Measurements from ENCODE around the gene FRAT1. TPM values are rescaled to one million over a fixed set of nuclear protein-coding genes. Genes with fewer than 3 reads are reported as not detected.

FRAT1 gene
- polyA plus RNA-seq, 3 donors = 17.0 to 34.4 (median 31.2) TPM

GRCh38 chr10:97328646-97329453 lies 9.8 kb downstream of the FRAT1 start:
- peaks cover 93% of the 10 kb centered on the region for H3K79me2 ChIP-seq (ENCODE audit: insufficient read depth, low read length)
- H3K4me3 Mint-ChIP-seq = peak overlapping the region in 1 of 2 donors; percentile 61
- peaks cover 51 to 60% of the 10 kb centered on the region in 2 donors for H3K4me1 ChIP-seq (ENCODE audit: control insufficient read depth in 1 of 2, insufficient read depth in 2 of 2, low read length in 2 of 2)
- no peak overlapping the region for H2AFZ ChIP-seq (ENCODE audit: insufficient read depth, low read depth, low read length, poor library complexity, severe bottlenecking)
- peak overlapping the region; percentile 82 for H3K4me2 ChIP-seq (replicated peaks; ENCODE audit: extremely low read depth, low read length, poor library complexity, severe bottlenecking)
- TF ChIP-seq, protein P1, sequence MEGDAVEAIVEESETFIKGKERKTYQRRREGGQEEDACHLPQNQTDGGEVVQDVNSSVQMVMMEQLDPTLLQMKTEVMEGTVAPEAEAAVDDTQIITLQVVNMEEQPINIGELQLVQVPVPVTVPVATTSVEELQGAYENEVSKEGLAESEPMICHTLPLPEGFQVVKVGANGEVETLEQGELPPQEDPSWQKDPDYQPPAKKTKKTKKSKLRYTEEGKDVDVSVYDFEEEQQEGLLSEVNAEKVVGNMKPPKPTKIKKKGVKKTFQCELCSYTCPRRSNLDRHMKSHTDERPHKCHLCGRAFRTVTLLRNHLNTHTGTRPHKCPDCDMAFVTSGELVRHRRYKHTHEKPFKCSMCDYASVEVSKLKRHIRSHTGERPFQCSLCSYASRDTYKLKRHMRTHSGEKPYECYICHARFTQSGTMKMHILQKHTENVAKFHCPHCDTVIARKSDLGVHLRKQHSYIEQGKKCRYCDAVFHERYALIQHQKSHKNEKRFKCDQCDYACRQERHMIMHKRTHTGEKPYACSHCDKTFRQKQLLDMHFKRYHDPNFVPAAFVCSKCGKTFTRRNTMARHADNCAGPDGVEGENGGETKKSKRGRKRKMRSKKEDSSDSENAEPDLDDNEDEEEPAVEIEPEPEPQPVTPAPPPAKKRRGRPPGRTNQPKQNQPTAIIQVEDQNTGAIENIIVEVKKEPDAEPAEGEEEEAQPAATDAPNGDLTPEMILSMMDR (IDR thresholded peaks at IDR 0.05) = no peak
- peak overlapping the region; percentile 46 to 87 (median 86) for H3K27ac Mint-ChIP-seq
- H3K36me3 ChIP-seq (replicated peaks in 1 of 2; ENCODE audit: control insufficient read depth in 1 of 2, insufficient read depth in 2 of 2, low read length in 2 of 2) = peaks cover 17 to 65% of the 10 kb centered on the region in 2 donors
- H3K27ac ChIP-seq (ENCODE audit: low read depth in 1 of 2, low read length in 2 of 2) = peak overlapping the region in 1 of 2 donors; percentile 71
- no peaks in the 10 kb centered on the region for H3K9me3 ChIP-seq (replicated peaks in 1 of 2; ENCODE audit: control insufficient read depth in 1 of 2, insufficient read depth in 1 of 2, low read length in 2 of 2)
- H3K9ac ChIP-seq (ENCODE audit: insufficient read depth, low read length, poor library complexity, severe bottlenecking) = no peak overlapping the region
- no CpG with 5 or more reads among the region's 3 CpGs for WGBS (ENCODE audit: insufficient coverage)
- H3K27me3 ChIP-seq (ENCODE audit: control insufficient read depth in 2 of 2, insufficient read depth in 2 of 2, low read length in 2 of 2) = no peaks in the 10 kb centered on the region
- intact Hi-C loops (cut with micrococcal nuclease) = no loop called here
- DNase-seq = no peak
- H3K36me3 Mint-ChIP-seq = peaks cover 63 to 80% of the 10 kb centered on the region in 2 donors
- peaks cover 0 to 3% (median 0%) of the 10 kb centered on the region in 3 donors for H3K27me3 Mint-ChIP-seq (ENCODE audit: low read depth in 3 of 3)
- peaks cover 0 to 7% (median 2%) of the 10 kb centered on the region in 7 donors for H3K9me3 Mint-ChIP-seq
- peak overlapping the region in 1 of 3 experiments; percentile 99 for H3K4me3 ChIP-seq (replicated peaks in 1 of 3; ENCODE audit: low read depth in 2 of 3, low read length in 3 of 3)
- H4K20me1 ChIP-seq (ENCODE audit: insufficient read depth, low read length) = peaks cover 100% of the 10 kb centered on the region
- peaks cover 77% of the 10 kb centered on the region for H3K4me1 Mint-ChIP-seq

DNA sequence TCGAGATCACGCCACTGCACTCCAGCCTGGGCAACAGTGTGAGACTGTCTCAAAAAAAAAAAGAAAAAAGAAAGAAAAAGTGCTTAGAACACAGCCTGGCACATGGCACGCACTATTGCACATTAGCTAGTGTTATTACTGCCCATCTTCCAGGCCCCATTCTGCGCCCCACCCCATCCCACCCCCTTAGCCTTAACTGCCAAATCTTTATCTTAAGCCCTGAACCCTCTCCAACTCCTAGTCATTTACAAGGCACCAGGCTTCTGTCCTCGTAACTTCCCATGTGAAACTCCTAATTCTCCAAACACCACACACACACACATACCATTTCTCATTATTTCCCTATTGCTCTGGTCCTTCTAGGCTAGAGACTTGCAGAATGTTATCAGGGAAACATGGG lies 10.7 kb downstream of the FRAT1 start:
- DNase-seq = no peak
- H3K36me3 Mint-ChIP-seq = peaks cover 63 to 80% of the 10 kb centered on the region in 2 donors
- 54% methylated on average over 3 of the region's 5 CpGs for WGBS (ENCODE audit: insufficient coverage)
- Histone ChIP-seq H3K36me3 (replicated peaks in 1 of 2; ENCODE audit: control insufficient read depth in 1 of 2, insufficient read depth in 2 of 2, low read length in 2 of 2) (peaks cover 17 to 65% of the 10 kb centered on the region in 2 donors), H3K9ac (ENCODE audit: insufficient read depth, low read length, poor library complexity, severe bottlenecking) (peak overlapping the region; percentile 87), H3K27me3 (ENCODE audit: control insufficient read depth in 2 of 2, insufficient read depth in 2 of 2, low read length in 2 of 2) (no peaks in the 10 kb centered on the region), H2AFZ (ENCODE audit: insufficient read depth, low read depth, low read length, poor library complexity, severe bottlenecking) (no peak overlapping the region), H3K9me3 (replicated peaks in 1 of 2; ENCODE audit: control insufficient read depth in 1 of 2, insufficient read depth in 1 of 2, low read length in 2 of 2) (no peaks in the 10 kb centered on the region), H3K4me3 (replicated peaks in 1 of 3; ENCODE audit: low read depth in 2 of 3, low read length in 3 of 3) (peak overlapping the region in 2 of 3 experiments; percentile 90 to 99), H4K20me1 (ENCODE audit: insufficient read depth, low read length) (peaks cover 92% of the 10 kb centered on the region), H3K4me2 (replicated peaks; ENCODE audit: extremely low read depth, low read length, poor library complexity, severe bottlenecking) (peak overlapping the region; percentile 82), H3K27ac (ENCODE audit: low read depth in 1 of 2, low read length in 2 of 2) (peak overlapping the region in 1 of 2 donors; percentile 71), H3K4me1 (ENCODE audit: control insufficient read depth in 1 of 2, insufficient read depth in 2 of 2, low read length in 2 of 2) (peaks cover 51 to 60% of the 10 kb centered on the region in 2 donors), H3K79me2 (ENCODE audit: insufficient read depth, low read length) (peaks cover 94% of the 10 kb centered on the region)
- TF ChIP-seq, protein P1 (IDR thresholded peaks at IDR 0.05) = no peak
- peaks cover 76% of the 10 kb centered on the region for H3K4me1 Mint-ChIP-seq
- H3K9me3 Mint-ChIP-seq = peaks cover 0 to 6% (median 2%) of the 10 kb centered on the region in 7 donors
- peaks cover 0 to 3% (median 0%) of the 10 kb centered on the region in 3 donors for H3K27me3 Mint-ChIP-seq (ENCODE audit: low read depth in 3 of 3)
- peak overlapping the region; percentile 57 to 90 (median 74) for H3K27ac Mint-ChIP-seq
- intact Hi-C loops (cut with micrococcal nuclease) = loop anchor here (1.0 to 10.0 kb wide), 6 partner anchors 8 to 165 kb away; partner anchors contain the start of genes ARHGAP19 (in 1 of the 2), MMS19 (in 1 of the 2), PGAM1 (in 1 of the 2) and UBTD1 (in 1 of the 2)
- peak overlapping the region; percentile 98 to 99 for H3K4me3 Mint-ChIP-seq
